ENCODE measurements around the gene KCNMA1.

DNA sequence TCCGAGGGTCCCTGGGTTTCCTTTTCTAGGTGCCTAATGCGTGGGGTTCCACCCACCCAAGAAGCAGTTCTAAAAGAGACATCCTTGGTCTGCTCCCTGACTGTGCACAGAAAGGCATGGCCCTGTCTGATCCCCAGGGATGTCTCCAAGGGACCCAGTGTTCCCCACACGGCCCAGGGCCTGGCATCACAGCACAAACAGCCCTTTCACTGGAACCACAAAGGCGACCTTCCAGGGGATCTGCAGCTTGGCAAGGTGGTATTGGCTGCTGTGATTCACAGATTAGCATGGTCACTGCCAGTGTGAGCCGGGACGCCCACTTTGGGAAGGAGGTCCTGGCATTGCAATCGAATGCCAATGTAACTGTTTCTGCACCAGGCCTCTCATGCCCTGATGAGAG is 6.4 kb downstream of the KCNMA1 start:
- TF ChIP-seq, protein P1, sequence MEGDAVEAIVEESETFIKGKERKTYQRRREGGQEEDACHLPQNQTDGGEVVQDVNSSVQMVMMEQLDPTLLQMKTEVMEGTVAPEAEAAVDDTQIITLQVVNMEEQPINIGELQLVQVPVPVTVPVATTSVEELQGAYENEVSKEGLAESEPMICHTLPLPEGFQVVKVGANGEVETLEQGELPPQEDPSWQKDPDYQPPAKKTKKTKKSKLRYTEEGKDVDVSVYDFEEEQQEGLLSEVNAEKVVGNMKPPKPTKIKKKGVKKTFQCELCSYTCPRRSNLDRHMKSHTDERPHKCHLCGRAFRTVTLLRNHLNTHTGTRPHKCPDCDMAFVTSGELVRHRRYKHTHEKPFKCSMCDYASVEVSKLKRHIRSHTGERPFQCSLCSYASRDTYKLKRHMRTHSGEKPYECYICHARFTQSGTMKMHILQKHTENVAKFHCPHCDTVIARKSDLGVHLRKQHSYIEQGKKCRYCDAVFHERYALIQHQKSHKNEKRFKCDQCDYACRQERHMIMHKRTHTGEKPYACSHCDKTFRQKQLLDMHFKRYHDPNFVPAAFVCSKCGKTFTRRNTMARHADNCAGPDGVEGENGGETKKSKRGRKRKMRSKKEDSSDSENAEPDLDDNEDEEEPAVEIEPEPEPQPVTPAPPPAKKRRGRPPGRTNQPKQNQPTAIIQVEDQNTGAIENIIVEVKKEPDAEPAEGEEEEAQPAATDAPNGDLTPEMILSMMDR (IDR thresholded peaks at IDR 0.05) = no peak
- TF ChIP-seq POLR2A (IDR thresholded peaks at IDR 0.05) = no peak
